Measurements from ENCODE around the gene ZFR. TPM values are rescaled to one million over a fixed set of nuclear protein-coding genes. Genes with fewer than 3 reads are reported as not detected.
"Not testable (repeated sequence)": the region's sequence is repeated elsewhere in the genome, so short reads cannot be mapped to it uniquely, and the experiment has no call there.

Gene ZFR
- total RNA-seq, 1 donor from 2014 or later: 77.1 TPM

GRCh38 chr5:32453916-32454315 is 9.4 kb upstream of the ZFR start:
- Mint-ChIP-seq H3K27me3 (ENCODE audit: low read depth) (peaks cover 2% of the 10 kb centered on the region), H3K4me1 (ENCODE audit: low read depth) (no peaks in the 10 kb centered on the region), H3K27ac (ENCODE audit: unreplicated experiment) (no peak overlapping the region), H3K9me3 (ENCODE audit: low read depth) (peaks cover 2% of the 10 kb centered on the region), H3K36me3 (ENCODE audit: low read depth) (no peaks in the 10 kb centered on the region), H3K4me3 (ENCODE audit: unreplicated experiment) (no peak overlapping the region)
- DNase-seq (ENCODE audit: low spot score): no peak
- TF ChIP-seq CTCF (IDR thresholded peaks at IDR 0.05): no peak

GRCh38 chr5:32452316-32452715 is 7.8 kb upstream of the ZFR start:
- not testable (repeated sequence) for H3K4me3 Mint-ChIP-seq (ENCODE audit: unreplicated experiment); H3K27me3 Mint-ChIP-seq (ENCODE audit: low read depth); H3K36me3 Mint-ChIP-seq (ENCODE audit: low read depth); H3K9me3 Mint-ChIP-seq (ENCODE audit: low read depth); H3K27ac Mint-ChIP-seq (ENCODE audit: unreplicated experiment); DNase-seq (ENCODE audit: low spot score); H3K4me1 Mint-ChIP-seq (ENCODE audit: low read depth)

- no peak overlapping the region for H3K27ac Mint-ChIP-seq (ENCODE audit: unreplicated experiment)
- TF ChIP-seq CTCF (IDR thresholded peaks at IDR 0.05): peak; percentile 28
- DNase-seq (ENCODE audit: low spot score): no peak
- no peaks in the 10 kb centered on the region for H3K27me3 Mint-ChIP-seq (ENCODE audit: low read depth)
- H3K4me3 Mint-ChIP-seq (ENCODE audit: unreplicated experiment): no peak overlapping the region
- no peaks in the 10 kb centered on the region for H3K36me3 Mint-ChIP-seq (ENCODE audit: low read depth)
- H3K4me1 Mint-ChIP-seq (ENCODE audit: low read depth): no peaks in the 10 kb centered on the region
- H3K9me3 Mint-ChIP-seq (ENCODE audit: low read depth): peaks cover 3% of the 10 kb centered on the region
Measured at GRCh38 chr5:32450952-32451351, 6.4 kb upstream of the ZFR start.

- H3K27ac Mint-ChIP-seq (ENCODE audit: unreplicated experiment): no peak overlapping the region
- H3K4me1 Mint-ChIP-seq (ENCODE audit: low read depth): peaks cover 10% of the 10 kb centered on the region
- TF ChIP-seq CTCF (IDR thresholded peaks at IDR 0.05): no peak
- no peak overlapping the region for H3K4me3 Mint-ChIP-seq (ENCODE audit: unreplicated experiment)
- DNase-seq (ENCODE audit: low spot score): no peak
- H3K27me3 Mint-ChIP-seq (ENCODE audit: low read depth): no peaks in the 10 kb centered on the region
- peaks cover 3% of the 10 kb centered on the region for H3K9me3 Mint-ChIP-seq (ENCODE audit: low read depth)
- no peaks in the 10 kb centered on the region for H3K36me3 Mint-ChIP-seq (ENCODE audit: low read depth)
Measured at GRCh38 chr5:32449262-32449661, 4.7 kb upstream of the ZFR start.

GRCh38 chr5:32446630-32447029 is 2.1 kb upstream of the ZFR start:
- no peak for TF ChIP-seq CTCF (IDR thresholded peaks at IDR 0.05)
- Mint-ChIP-seq H3K4me1 (ENCODE audit: low read depth) (peaks cover 27% of the 10 kb centered on the region), H3K36me3 (ENCODE audit: low read depth) (no peaks in the 10 kb centered on the region), H3K27me3 (ENCODE audit: low read depth) (no peaks in the 10 kb centered on the region), H3K9me3 (ENCODE audit: low read depth) (peaks cover 3% of the 10 kb centered on the region), H3K27ac (ENCODE audit: unreplicated experiment) (no peak overlapping the region), H3K4me3 (ENCODE audit: unreplicated experiment) (no peak overlapping the region)
- DNase-seq (ENCODE audit: low spot score): no peak

GRCh38 chr5:32445831-32446614 is 1.5 kb upstream of the ZFR start:
- no peak for DNase-seq (ENCODE audit: low spot score)

More at GRCh38 chr5:32445831-32446614, 1.5 kb upstream of the ZFR start:
- H3K4me3 Mint-ChIP-seq (ENCODE audit: unreplicated experiment): peak overlapping the region; percentile 78
- H3K27me3 Mint-ChIP-seq (ENCODE audit: low read depth): no peaks in the 10 kb centered on the region
- no peaks in the 10 kb centered on the region for H3K36me3 Mint-ChIP-seq (ENCODE audit: low read depth)
- no peak overlapping the region for H3K27ac Mint-ChIP-seq (ENCODE audit: unreplicated experiment)
- peaks cover 33% of the 10 kb centered on the region for H3K4me1 Mint-ChIP-seq (ENCODE audit: low read depth)
- peaks cover 3% of the 10 kb centered on the region for H3K9me3 Mint-ChIP-seq (ENCODE audit: low read depth)
- no peak for TF ChIP-seq CTCF (IDR thresholded peaks at IDR 0.05)

All from chondrocyte (in vitro differentiated cells).